ENCODE data around the gene SLC4A3.

SLC4A3 gene, protein sequence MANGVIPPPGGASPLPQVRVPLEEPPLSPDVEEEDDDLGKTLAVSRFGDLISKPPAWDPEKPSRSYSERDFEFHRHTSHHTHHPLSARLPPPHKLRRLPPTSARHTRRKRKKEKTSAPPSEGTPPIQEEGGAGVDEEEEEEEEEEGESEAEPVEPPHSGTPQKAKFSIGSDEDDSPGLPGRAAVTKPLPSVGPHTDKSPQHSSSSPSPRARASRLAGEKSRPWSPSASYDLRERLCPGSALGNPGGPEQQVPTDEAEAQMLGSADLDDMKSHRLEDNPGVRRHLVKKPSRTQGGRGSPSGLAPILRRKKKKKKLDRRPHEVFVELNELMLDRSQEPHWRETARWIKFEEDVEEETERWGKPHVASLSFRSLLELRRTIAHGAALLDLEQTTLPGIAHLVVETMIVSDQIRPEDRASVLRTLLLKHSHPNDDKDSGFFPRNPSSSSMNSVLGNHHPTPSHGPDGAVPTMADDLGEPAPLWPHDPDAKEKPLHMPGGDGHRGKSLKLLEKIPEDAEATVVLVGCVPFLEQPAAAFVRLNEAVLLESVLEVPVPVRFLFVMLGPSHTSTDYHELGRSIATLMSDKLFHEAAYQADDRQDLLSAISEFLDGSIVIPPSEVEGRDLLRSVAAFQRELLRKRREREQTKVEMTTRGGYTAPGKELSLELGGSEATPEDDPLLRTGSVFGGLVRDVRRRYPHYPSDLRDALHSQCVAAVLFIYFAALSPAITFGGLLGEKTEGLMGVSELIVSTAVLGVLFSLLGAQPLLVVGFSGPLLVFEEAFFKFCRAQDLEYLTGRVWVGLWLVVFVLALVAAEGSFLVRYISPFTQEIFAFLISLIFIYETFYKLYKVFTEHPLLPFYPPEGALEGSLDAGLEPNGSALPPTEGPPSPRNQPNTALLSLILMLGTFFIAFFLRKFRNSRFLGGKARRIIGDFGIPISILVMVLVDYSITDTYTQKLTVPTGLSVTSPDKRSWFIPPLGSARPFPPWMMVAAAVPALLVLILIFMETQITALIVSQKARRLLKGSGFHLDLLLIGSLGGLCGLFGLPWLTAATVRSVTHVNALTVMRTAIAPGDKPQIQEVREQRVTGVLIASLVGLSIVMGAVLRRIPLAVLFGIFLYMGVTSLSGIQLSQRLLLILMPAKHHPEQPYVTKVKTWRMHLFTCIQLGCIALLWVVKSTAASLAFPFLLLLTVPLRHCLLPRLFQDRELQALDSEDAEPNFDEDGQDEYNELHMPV

GRCh38 chr2:219627103-219628100 lies at the start of gene SLC4A3:
SLC4A3 (plus strand) TSS chr2:219627630; CDS start chr2:219627993, 363 bp downstream.
- DNase-seq = peak; percentile 10

DNA sequence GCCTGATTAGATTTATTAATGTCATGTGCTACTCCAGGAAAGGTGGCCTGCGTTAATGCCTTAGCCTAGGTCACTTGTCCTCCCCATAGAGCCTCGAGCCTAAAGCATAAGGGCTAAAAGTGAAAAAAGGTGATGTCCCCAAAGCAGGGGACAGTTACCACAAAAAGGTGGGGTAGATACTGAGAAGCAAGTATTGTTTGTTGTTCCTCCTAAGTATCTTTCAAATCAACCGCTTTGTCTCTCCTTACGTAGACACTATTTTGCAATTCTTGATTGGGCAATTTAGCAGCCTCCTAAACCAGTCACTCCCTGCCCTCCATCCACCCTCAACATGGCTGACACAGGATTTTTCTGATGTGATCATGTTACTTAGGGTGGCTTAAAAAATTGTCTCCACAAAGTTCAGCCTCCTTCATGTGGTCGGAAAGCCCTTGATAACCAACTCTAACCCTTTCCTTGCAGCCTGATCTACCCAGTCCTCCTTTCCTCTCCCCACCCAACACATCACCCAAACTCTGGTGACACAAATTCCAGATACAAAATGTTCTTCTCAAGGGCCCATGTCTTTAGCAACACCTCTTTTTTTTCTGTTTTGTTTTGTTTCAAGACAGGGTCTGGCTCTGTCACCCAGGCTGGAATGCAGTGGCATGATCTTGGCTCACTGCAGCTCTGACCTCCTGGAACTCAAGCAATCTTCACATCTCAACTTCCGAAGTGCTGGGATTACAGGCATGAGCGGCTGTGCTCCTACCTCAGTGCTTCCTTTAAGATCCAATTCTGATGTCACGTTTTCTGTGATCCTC lies 48.4 kb upstream of the SLC4A3 start:
- DNase-seq = no peak

DNA sequence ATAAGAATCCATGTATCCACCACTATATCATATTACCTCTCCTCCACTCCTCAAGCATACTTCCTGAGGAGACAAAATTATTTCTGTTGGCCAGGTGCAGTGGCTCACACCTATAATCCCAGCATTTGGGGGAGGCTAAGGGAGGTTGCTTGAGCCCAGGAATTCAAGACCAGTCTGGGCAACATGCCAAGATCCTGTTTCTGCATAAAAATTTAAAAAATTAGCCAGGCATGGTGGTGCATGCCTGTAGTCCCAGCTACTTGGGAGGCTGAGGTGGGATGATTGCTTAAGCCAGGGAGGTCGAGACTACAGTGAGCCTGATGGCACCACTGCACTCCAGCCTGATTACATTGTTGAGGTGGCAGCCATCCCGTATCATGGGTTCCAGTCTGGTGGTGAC lies 46.1 kb upstream of the SLC4A3 start:
- DNase-seq = no peak

DNA sequence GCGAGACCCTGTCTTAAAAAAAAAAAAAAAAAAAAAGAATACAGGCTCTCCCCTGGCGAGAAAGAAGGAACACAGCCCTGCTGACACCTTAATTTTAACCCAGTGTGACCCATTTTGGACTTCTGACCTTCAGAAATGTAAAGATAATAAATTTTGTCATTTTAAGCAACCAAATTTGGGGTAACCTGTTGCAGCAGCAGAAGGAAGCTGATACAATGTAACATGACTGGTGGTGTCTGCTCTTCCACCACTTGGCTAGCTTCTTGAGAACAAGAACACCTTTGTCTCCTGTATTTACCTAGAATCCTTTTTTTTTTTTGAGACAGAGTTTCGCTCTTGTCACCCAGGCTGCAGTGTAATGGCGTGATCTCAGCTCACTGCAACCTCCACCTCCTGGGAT lies 36.3 kb upstream of the SLC4A3 start:
- DNase-seq = no peak

DNA sequence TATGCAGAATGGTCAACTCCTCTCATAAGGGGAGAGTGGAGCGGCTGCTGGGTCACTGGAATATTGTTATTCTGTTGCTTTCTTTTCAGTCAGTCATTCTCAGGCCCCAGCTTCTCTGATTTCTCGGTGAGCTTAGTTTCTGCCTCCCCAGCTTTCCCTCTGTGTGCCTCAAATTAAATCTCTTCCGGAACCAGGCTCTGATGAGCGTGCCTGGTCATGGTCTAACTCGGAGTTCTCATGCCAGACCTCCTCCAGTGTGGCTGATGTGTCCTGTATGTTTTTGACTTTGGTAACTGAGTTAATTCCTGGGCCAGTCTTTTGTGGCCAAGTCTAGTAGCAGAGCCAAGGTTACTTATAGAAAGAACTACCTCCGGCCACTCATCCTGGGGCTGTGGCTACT lies 34.7 kb upstream of the SLC4A3 start:
- DNase-seq = no peak

DNA sequence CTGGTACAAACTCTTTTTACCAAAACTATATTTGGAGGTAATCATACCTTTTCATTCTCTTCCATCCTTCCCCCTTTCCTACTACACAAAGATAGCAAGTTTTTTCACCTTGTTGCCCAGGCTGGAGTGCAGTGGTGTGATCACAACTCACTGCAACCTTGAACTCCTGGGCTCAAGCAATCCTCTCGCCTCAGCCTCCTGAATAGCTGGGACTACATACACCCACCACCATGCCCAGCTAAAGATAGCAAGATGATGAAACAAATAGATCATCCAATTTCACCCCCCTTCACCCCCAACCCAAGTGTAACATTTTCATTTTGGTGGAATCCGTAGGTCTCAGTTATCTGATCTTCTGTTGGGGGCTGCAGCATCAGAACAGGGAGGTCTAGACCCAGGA lies 34.3 kb upstream of the SLC4A3 start:
- no peak for DNase-seq

DNA sequence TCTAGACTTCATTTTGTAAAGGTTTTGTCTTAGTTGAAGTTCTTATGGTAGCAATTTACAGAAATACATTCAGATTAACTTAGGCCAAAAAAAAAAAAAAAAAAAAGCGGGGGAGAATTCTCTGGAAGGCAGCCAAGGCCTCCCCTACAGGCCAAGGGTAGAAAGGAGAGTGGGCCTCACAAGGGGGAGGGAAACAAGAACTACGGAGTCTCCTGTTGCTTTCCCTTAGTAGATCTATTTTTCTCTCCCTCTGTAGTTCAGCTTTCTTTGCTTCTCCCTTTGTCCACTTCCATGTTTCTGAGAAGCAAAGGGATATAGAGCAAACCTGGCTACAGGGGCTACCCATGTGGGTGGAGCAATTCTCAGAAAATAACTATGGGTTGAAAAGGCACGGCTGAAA lies 32.2 kb upstream of the SLC4A3 start:
- no peak for DNase-seq

DNA sequence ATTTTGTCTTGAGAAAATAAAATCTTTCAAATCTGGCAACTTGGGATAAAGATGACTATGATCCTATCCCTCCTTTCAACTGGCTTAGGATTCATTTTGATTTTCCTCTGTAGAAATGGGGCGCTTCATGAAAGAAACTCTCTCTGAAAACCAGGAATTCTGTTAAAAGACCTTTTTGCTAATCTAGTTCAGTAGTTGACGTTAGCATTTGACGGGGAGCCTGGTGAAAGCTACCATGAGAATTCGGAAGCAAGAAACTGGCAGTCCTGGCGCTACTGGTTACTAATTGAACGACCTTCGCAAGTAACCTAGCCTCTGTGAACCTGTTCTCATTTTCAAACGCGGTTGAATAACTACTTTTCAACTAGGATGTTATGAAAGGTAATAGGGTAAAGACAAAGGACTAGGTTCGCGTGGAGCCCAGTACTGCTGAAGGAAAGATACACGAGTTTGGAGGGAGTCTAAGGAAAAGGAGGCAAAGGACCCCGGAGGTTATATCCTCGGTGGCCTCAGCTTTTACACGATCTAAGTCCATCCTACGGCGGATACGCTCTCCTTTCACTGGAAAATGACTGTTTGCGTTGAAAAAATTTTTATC lies 30.4 kb upstream of the SLC4A3 start:
- DNase-seq = no peak

DNA sequence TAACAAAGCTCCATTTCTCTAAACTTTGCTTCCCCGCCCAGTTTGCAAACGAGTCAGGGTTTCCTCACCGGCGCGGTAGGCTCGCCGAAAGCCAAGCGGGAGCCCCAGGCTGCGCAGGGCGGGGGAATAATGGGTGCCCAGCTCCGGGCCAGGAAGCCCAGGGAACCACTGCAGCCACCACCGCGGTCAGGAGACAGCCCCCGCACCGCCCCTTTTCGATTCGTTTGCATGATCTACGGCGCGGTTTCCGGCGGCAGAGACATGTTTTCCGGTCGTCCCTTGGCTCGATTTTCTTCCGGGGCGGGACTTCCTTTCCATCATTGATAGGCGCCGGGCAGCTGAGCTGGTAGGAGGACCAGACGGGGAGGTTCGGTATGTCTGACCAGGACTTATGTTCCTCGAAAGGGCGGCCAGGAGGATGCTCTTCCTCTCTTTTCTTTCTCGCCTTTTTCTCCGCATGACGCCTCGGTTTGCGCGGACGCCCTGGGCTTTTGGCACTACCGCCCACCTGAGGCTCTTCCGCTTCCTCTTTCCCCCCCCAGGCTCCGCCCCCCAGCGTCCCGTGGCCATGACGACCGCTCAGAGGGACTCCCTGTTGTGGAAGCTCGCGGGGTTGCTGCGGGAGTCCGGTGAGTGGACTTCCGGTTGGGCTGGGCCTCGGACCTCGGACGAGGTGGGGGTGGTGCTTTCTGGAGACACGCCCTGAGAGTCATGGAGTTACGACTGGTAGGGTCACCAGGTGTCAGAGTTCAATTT lies 29.7 kb upstream of the SLC4A3 start, which contains the start of gene STK11IP:
Gene STK11IP (plus strand): TSS at position 306 of the 756 bp plus-strand sequence. CDS start 263 bp downstream, at position 569.
- DNase-seq = peak; percentile 85

DNA sequence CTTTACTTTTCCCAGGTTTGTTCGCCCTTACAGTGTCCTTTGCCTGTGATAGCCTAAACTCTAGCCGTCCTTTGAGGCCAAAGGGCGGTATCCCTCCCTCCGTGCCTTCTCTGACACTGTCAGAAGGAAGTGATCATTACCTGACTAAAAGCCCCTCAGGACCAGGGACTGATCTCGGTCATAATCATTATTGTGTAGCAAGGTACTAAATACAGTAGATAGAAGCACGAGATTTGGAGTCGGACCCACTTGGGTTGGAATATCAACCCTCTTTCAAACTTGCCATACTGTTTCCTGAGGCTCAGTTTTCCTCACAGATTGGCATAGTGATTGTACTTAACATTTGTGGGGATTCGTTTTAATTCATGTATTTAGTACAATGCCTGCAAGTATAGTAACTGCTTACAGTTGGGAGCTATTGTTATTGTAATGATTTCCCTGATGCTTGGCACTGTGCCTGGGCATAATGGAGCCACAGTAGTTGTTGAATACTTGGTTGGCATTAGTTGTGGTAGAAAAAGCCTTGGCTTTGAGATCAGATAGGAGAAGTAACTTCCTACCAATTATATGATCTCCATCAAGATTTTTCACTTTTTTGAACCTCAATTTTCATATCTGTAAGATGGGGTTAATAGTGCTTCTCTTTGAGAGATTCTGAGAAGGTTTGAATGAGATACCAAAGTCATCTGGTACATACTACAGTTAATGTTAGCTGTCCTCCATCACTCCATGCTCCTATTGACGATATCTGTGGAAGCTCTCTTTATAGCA lies 28.9 kb upstream of the SLC4A3 start:
- DNase-seq = no peak

DNA sequence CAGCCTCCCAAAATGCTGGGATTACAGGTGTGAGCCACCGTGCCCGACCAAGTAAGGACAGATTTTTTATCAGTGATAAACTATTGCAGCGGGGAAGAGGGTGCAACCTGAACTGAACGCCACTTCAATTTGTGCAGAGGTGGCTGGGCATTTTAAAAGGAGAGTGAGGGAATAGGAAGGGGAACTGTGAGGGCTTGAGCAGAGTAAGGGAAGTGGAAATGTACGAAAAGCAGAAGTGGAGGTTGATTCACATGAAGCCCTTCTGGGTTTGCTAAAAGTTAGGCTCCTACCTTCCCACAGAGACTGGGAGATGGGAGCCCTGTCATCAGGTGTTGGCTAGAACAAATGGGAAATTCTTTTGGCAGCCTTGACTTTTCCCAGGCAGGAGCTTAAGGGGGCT lies 23.7 kb upstream of the SLC4A3 start:
- DNase-seq = no peak

DNA sequence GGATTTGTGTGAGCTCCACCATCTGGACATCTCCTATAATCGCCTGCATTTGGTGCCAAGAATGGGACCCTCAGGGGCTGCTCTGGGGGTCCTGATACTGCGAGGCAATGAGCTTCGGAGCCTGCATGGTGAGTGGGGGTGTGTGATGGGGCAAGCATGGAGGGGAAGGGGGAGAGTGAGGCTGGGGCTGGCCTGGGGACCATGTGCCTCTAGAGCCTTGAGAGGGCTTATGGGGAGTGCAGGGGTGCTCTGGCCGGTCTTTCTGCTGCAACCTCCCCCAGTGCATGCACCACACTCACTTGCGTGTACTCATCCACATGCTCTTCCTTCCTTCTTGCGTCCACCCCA lies 21.8 kb upstream of the SLC4A3 start:
- DNase-seq = no peak

DNA sequence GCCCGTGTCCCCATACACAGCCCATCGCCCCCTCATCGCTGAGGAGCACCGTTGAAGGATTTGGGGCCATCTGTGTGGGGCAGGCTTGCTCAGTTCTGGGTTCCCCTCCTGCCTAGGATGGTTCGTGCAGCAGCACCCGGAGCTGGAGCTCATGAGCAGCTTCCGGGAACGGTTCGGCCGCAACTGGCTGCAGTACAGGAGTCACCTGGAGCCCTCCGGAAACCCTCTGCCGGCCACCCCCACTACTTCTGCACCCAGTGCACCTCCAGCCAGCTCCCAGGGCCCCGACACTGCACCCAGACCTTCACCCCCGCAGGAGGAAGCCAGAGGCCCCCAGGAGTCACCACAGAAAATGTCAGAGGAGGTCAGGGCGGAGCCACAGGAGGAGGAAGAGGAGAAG lies 19.5 kb upstream of the SLC4A3 start:
- DNase-seq = no peak

DNA sequence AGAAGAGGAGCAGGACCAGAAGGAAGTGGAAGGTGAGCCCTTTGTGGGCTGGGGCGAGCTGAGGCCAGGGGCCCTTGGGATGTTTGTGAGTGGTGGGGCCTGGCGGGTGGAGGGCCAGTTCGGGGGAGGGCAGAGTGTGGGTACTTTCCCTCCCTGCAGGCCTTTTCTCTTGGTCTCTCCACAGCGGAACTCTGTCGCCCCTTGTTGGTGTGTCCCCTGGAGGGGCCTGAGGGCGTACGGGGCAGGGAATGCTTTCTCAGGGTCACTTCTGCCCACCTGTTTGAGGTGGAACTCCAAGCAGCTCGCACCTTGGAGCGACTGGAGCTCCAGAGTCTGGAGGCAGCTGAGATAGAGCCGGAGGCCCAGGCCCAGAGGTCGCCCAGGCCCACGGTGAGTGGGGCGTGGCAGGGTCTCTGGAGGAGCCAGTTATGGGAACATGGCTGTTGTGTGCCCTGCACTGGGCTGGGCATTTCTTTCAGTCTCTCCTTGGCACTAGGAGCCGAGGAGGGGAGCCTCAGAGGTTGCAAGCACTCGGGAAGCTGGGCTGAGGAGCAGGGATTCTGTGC lies 18.9 kb upstream of the SLC4A3 start:
- DNase-seq = no peak

DNA sequence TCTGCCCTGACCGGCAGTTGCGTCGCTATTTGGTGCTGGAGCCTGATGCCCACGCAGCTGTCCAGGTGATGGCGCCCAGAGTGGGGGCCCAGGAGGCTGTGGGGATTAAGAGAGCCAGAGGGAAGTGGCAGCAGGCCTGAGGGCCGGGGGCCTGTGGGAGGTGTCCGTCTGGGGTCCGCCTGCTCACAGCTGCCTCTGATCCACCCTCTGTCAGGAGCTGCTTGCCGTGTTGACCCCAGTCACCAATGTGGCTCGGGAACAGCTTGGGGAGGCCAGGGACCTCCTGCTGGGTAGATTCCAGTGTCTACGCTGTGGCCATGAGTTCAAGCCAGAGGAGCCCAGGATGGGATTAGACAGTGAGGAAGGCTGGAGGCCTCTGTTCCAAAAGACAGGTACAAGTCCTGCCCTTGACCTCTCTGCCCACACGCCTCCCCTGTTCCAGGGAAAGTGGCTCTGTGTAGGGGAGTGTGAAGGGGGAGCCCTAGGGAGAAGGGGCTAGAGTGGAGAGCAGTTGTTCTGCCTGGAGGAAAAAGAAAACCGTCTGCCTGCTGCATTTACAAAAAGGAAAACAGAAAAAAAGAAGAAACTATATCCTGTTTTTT lies 18.2 kb upstream of the SLC4A3 start:
- no peak for DNase-seq

DNA sequence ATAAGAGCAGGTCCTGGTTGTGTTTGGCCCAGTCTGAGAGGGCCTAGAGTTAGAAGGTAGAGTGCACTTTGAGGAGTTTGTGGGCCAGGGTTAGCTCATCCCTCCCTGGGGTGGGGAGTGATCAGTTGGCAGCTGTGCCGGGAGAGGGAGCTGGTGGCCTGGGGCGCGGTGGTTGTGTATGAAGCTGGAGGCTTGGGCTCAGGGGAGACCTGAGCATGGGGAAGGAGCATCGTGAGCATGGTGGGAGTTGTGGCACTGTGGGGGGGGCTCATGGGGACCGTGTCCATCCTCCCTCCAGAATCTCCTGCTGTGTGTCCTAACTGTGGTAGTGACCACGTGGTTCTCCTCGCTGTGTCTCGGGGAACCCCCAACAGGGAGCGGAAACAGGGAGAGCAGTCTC lies 16.1 kb upstream of the SLC4A3 start:
- DNase-seq = no peak

DNA sequence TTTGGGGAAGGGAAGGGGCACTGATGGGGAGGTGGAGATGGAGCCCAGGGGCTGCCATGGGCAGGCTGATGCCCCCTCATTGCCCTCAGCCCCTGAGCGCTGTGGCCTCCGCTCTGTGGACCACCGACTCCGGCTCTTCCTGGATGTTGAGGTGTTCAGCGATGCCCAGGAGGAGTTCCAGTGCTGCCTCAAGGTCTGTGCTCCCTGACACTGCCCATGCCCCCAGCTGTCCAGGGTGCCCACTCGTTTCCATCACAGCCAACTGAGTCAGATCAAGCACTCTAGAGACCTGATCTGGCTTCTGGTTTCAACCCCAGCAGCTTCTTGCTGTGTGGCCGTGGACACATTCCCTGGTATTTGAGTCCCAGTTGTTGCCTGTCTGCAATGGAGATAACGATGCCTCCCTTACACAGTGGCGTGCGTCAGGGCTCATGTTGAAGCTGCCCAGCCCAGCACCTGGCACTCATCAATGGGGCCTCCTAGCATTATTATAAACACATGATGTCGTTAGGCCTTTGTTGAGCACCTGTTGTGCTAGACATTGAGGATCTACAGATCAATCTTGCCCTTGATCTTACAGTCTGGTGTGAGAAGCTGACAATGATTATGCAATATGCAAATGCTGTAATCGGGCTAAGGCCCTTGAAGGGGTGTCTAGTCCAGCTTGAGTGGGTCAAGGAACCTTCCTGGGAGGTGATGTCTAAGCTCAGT lies 15.4 kb upstream of the SLC4A3 start:
- no peak for DNase-seq
